Neutrophil (primary cell): ENCODE data around the gene PUS7L.

Source experiments
- H3K27ac ChIP-seq: fragments of 200-600 bp; sonication (generic); 2 replicates; pipeline ENCODE4 v1.5.1; 2016; ENCODE audit warnings: mild to moderate bottlenecking, moderate library complexity
- H3K27me3 ChIP-seq: fragments of 200-600 bp; sonication (generic); 2 replicates; pipeline ENCODE4 v1.6.0; 2016; ENCODE audit warnings: mild to moderate bottlenecking
- H3K36me3 ChIP-seq: fragments of 200-600 bp; sonication (generic); 2 replicates; pipeline ENCODE4 v1.5.1; 2017
- H3K4me1 ChIP-seq, 2 experiments: fragments of 200-600 bp in 1 of 2; sonication (generic) in 1 of 2; 1 replicate in 1 of 2; 2 replicates in 1 of 2; pipeline versions ENCODE4 v1.5.1 to v1.6.1; 2013 to 2016; ENCODE audit warnings: low read depth in 1 of 2, low read length in 1 of 2, mild to moderate bottlenecking in 1 of 2, moderate library complexity in 1 of 2; ENCODE audit not compliant: control insufficient read depth in 1 of 2, insufficient read depth in 1 of 2
- H3K4me3 ChIP-seq, 2 experiments: fragments of 200-600 bp in 1 of 2; sonication (generic) in 1 of 2; 1 replicate in 1 of 2; 2 replicates in 1 of 2; pipeline ENCODE4 v1.5.1; 2013 to 2016; ENCODE audit warnings: low read depth in 1 of 2, low read length in 1 of 2, mild to moderate bottlenecking in 1 of 2, moderate library complexity in 1 of 2
- H3K9me3 ChIP-seq: fragments of 200-600 bp; sonication (generic); 2 replicates; pipeline ENCODE4 v1.5.1; 2016
- CTCF ChIP-seq: fragments of 200-600 bp; sonication (generic); IDR thresholded peaks from 2 replicates; pipeline ENCODE4 v1.5.1; 2016; ENCODE audit warnings: antibody characterized with exemption

PUS7L gene

GRCh38 chr12:43758728-43759563 lies at the start of gene PUS7L, which contains the start of gene IRAK4:
Gene PUS7L (minus strand): TSS chr12:43758790. CDS start chr12:43755245, 3,545 bp downstream.
Gene IRAK4 (plus strand): TSS chr12:43758951. CDS start chr12:43768112, 9,161 bp downstream.
- no peaks in the 10 kb centered on the region for H3K36me3 ChIP-seq
- H3K27me3 ChIP-seq = no peaks in the 10 kb centered on the region
- H3K9me3 ChIP-seq = no peaks in the 10 kb centered on the region
- peak within 1 kb of the TSS; percentile 94 for H3K27ac ChIP-seq
- peak within 1 kb of the TSS; percentile 77 to 90 for H3K4me3 ChIP-seq
- TF ChIP-seq CTCF = peak; percentile 84
- peaks cover 46 to 47% of the 10 kb centered on the region in 2 experiments for H3K4me1 ChIP-seq

- Histone ChIP-seq H3K36me3 (peaks cover 14% of the 10 kb centered on the region), H3K27ac (peak overlapping the region; percentile 88), H3K4me1 (peaks cover 49% of the 10 kb centered on the region in 2 experiments), H3K4me3 (peak overlapping the region in 1 of 2 experiments; percentile 33), H3K9me3 (no peaks in the 10 kb centered on the region), H3K27me3 (peaks cover 26% of the 10 kb centered on the region)
- TF ChIP-seq CTCF = no peak
Measured at GRCh38 chr12:43807386-43807785, 48.8 kb upstream of the PUS7L start.

- Histone ChIP-seq H3K4me1 (peaks cover 49% of the 10 kb centered on the region in 2 experiments), H3K36me3 (peaks cover 20% of the 10 kb centered on the region), H3K9me3 (no peaks in the 10 kb centered on the region), H3K4me3 (peak overlapping the region; percentile 90 to 91), H3K27ac (peak overlapping the region; percentile 88), H3K27me3 (peaks cover 19% of the 10 kb centered on the region)
- no peak for TF ChIP-seq CTCF
Measured at GRCh38 chr12:43806737-43807072, 48.1 kb upstream of the PUS7L start.

GRCh38 chr12:43805860-43806736 lies 47.5 kb upstream of the PUS7L start, which contains the start of gene TWF1:
Gene TWF1 (minus strand): TSS chr12:43806317. CDS start chr12:43806245, 72 bp downstream.
- Histone ChIP-seq H3K9me3 (no peaks in the 10 kb centered on the region), H3K27ac (peak within 1 kb of the TSS; percentile 88), H3K4me1 (peaks cover 49% of the 10 kb centered on the region in 2 experiments), H3K4me3 (peak within 1 kb of the TSS; percentile 90 to 91), H3K36me3 (peaks cover 26% of the 10 kb centered on the region), H3K27me3 (peaks cover 13% of the 10 kb centered on the region)
- TF ChIP-seq CTCF = peak; percentile 58

- Histone ChIP-seq H3K27ac (peak overlapping the region; percentile 88), H3K27me3 (peaks cover 5% of the 10 kb centered on the region), H3K9me3 (no peaks in the 10 kb centered on the region), H3K4me1 (peaks cover 49% of the 10 kb centered on the region in 2 experiments), H3K36me3 (peaks cover 34% of the 10 kb centered on the region), H3K4me3 (peak overlapping the region; percentile 90 to 91)
- no peak for TF ChIP-seq CTCF
Measured at GRCh38 chr12:43805149-43805859, 46.7 kb upstream of the PUS7L start.
